ENCODE data around the gene ITGB7. TPM values are rescaled to one million over a fixed set of nuclear protein-coding genes. Genes with fewer than 3 reads are reported as not detected.

ITGB7 gene
- total and polyA plus RNA-seq, 9 of the 15 experiments (the other 6 are each of a cell fraction or from before 2014, with no cell fraction given) = 0.06 to 2.0 (median 0.67) TPM

DNA sequence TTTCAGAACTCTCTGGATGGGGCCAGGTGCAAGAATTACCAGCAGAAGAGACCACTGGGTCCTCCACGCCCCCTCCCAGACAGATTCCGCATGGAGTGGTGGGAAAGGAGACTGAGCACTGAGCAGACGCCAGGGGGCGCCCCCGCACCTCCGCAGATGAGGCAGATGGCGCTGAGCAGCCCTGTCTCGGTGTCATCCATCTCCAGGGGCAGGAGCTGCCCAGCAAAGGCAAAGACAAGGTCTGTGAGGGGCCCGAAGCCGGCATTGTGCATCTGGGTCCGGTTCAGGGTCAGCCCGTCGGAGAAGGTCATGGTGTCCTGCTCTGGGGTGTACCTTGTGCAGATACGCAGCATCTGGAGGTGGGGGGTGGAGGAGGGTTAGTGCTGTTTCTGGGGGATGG is 6.3 kb upstream of the ITGB7 start (continued):
- TF ChIP-seq NFRKB (IDR thresholded peaks at IDR 0.05; ENCODE audit: low read depth) (no peak), POLR2G (IDR thresholded peaks at IDR 0.05; ENCODE audit: low read depth, low read length) (no peak), SMARCB1 (IDR thresholded peaks at IDR 0.05; ENCODE audit: insufficient read length, low read depth) (no peak), PURB (CRISPR knock-in tag; IDR thresholded peaks at IDR 0.05; ENCODE audit: low read depth) (no peak), RNF2 (IDR thresholded peaks at IDR 0.05) (no peak), STAT5B (CRISPR knock-in tag; IDR thresholded peaks at IDR 0.05) (no peak), CHAMP1 (IDR thresholded peaks at IDR 0.05) (no peak), STAG1 (CRISPR knock-in tag; IDR thresholded peaks at IDR 0.05; ENCODE audit: borderline replicate concordance) (peak; percentile 87), RBBP5 (IDR thresholded peaks at IDR 0.05; ENCODE audit: borderline replicate concordance, insufficient read depth, low read length, poor library complexity, severe bottlenecking) (no peak), MAFK (IDR thresholded peaks at IDR 0.05; ENCODE audit: low read length) (no peak), STAT5A (IDR thresholded peaks at IDR 0.05; ENCODE audit: borderline replicate concordance, low read length) (no peak), ZBTB1 (CRISPR knock-in tag; IDR thresholded peaks at IDR 0.05; ENCODE audit: borderline replicate concordance, low read depth) (no peak), MITF (IDR thresholded peaks at IDR 0.05) (no peak), NRF1 (conservative IDR thresholded peaks at IDR 0.05 in 1 of 2, IDR thresholded peaks at IDR 0.05 in 1 of 2) (no peak), RAD51 (IDR thresholded peaks at IDR 0.05; ENCODE audit: borderline replicate concordance, low read depth) (no peak), ZEB2 (IDR thresholded peaks at IDR 0.05) (no peak), TFAP4 (CRISPR knock-in tag; IDR thresholded peaks at IDR 0.05; ENCODE audit: borderline replicate concordance) (peak; percentile 78; the same call in 1 of the 2 replicates), USF1 (CRISPR knock-in tag; IDR thresholded peaks at IDR 0.05) (no peak), TCF7L2 (IDR thresholded peaks at IDR 0.05; ENCODE audit: low read depth, low read length) (no peak), TCF3 (CRISPR knock-in tag; IDR thresholded peaks at IDR 0.05) (no peak; the same call in 1 of the 2 replicates), HCFC1 (IDR thresholded peaks at IDR 0.05; ENCODE audit: low read depth, low read length) (0 out of 2 replicates have a peak, but pooled peaks have one; percentile 12)
- TF ChIP-seq, protein P1, sequence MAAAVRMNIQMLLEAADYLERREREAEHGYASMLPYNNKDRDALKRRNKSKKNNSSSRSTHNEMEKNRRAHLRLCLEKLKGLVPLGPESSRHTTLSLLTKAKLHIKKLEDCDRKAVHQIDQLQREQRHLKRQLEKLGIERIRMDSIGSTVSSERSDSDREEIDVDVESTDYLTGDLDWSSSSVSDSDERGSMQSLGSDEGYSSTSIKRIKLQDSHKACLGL (CRISPR knock-in tag; IDR thresholded peaks at IDR 0.05; ENCODE audit: borderline replicate concordance, poor library complexity, severe bottlenecking) = no peak
- TF ChIP-seq, protein P2, sequence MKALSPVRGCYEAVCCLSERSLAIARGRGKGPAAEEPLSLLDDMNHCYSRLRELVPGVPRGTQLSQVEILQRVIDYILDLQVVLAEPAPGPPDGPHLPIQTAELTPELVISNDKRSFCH (CRISPR knock-in tag; IDR thresholded peaks at IDR 0.05) = no peak
- TF ChIP-seq, protein P2 (tag; IDR thresholded peaks at IDR 0.05) = no peak
